NB4 (cell line): Measurements from ENCODE around the gene POU2F1.

Experiments
- CTCF ChIP-seq: IDR thresholded peaks from one replicate; pipeline ENCODE4 v1.5.1; 2012; ENCODE audit warnings: low read depth, low read length
- MAX ChIP-seq: IDR thresholded peaks from 2 replicates; pipeline ENCODE4 v1.6.1; 2011; ENCODE audit warnings: low read depth, low read length
- POLR2A ChIP-seq: IDR thresholded peaks from 2 replicates; pipeline ENCODE4 v1.6.1; 2011; ENCODE audit warnings: mild to moderate bottlenecking; ENCODE audit not compliant: insufficient read length; ENCODE audit errors: extremely low read depth

GRCh38 chr1:167416506-167416905 is 195.8 kb downstream of the POU2F1 start:
- TF ChIP-seq MAX (no peak), CTCF (no peak), POLR2A (no peak)
